Measurements from ENCODE around the gene SPATA2.
"Not testable (repeated sequence)": the region's sequence is repeated elsewhere in the genome, so short reads cannot be mapped to it uniquely, and the experiment has no call there.

SPATA2 gene

DNA sequence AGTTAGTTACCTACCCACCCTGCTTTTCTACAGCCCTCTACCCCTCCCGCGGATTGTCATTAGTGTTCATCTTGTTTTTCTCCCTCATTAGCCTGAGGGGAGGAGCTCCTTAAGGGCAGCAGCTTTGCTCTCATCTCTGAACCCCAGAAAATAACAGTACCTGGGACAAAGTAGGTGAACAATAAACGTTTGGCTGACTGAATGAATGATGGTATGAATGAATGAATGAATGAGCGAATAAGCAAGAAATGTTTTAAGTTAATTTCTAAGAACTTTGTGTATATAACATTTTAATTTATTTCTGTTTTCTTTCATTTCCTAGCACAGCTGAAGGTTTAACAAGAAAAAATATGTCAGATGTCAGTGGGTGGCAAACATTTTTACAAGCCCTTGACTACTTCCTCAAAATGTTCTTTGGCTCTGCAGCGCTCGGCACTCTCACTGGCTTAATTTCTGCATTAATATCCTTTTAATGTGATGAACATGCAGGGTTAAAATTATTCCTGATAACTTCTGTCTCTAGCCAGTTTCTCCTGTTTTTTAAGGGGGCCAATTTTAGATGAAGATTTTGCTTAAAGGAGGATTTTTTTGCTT is 52.6 kb downstream of the SPATA2 start:
- no peaks in the 10 kb centered on the region for H3K27me3 ChIP-seq (ENCODE audit: control insufficient read depth, insufficient read depth, low read length)

DNA sequence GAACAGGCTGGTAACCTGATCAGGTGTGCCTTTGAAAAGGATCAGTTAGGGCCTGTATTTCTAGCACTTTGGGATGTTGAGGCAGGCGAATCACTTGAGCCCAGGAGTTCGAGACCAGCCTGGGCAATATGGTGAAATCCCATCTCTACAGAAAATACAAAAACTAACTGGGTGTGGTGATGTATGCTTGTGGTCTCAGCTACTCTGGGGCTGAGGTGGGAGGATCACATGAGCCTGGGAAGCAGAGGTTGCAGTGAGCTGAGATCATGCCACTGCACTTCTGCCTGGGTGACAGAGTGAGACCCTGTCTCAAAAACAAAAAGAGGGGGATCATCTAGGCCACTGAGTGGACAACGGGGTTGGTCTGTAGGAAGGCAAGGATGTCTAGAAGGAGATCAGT is 54.1 kb downstream of the SPATA2 start:
- not testable (repeated sequence) for H3K9me3 ChIP-seq (ENCODE audit: control insufficient read depth, insufficient read depth, low read length); H3K9ac ChIP-seq (ENCODE audit: low read depth, low read length); H3K4me1 ChIP-seq (ENCODE audit: control insufficient read depth, insufficient read depth, low read length); H3K27me3 ChIP-seq (ENCODE audit: control insufficient read depth, insufficient read depth, low read length); H3K27ac ChIP-seq (ENCODE audit: low read depth, low read length); H3K36me3 ChIP-seq (ENCODE audit: control insufficient read depth, insufficient read depth, low read length); H3K4me3 ChIP-seq (ENCODE audit: low read depth, low read length)

More for the DNA sequence above, 52.6 kb downstream of the SPATA2 start:
- Histone ChIP-seq H3K4me1 (ENCODE audit: control insufficient read depth, insufficient read depth, low read length) (peaks cover 6% of the 10 kb centered on the region; the same call in 1 of the 2 replicates), H3K4me3 (ENCODE audit: low read depth, low read length) (no peak overlapping the region), H3K36me3 (ENCODE audit: control insufficient read depth, insufficient read depth, low read length) (no peaks in the 10 kb centered on the region; the same call in 1 of the 2 replicates), H3K9ac (ENCODE audit: low read depth, low read length) (no peak overlapping the region), H3K27ac (ENCODE audit: low read depth, low read length) (no peak overlapping the region), H3K9me3 (ENCODE audit: control insufficient read depth, insufficient read depth, low read length) (no peaks in the 10 kb centered on the region)

DNA sequence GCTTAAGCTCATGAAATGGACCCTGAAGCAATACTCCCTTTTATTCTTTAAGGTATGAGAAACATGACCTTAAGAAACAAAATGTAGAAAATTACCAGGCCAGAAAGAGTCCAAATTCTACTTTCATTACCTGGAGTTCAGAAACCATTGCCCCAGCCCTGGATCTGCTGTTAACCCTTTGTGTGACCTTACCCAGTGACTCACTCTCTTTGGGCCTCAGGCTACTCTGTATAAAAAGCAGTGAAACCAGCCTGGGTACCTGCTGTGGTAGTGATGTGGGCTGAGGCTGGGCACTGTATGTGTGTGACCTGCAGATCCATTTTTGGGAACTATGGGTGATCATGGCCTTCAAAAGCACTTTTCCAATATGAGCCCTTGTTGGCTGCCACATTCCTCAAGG is 55.5 kb downstream of the SPATA2 start:
- Histone ChIP-seq H3K27ac (ENCODE audit: low read depth, low read length) (no peak overlapping the region), H3K4me3 (ENCODE audit: low read depth, low read length) (no peak overlapping the region), H3K4me1 (ENCODE audit: control insufficient read depth, insufficient read depth, low read length) (peaks cover 5% of the 10 kb centered on the region; the same call in 1 of the 2 replicates), H3K9ac (ENCODE audit: low read depth, low read length) (no peak overlapping the region), H3K27me3 (ENCODE audit: control insufficient read depth, insufficient read depth, low read length) (no peaks in the 10 kb centered on the region), H3K36me3 (ENCODE audit: control insufficient read depth, insufficient read depth, low read length) (peaks cover 7% of the 10 kb centered on the region; the same call in 1 of the 2 replicates), H3K9me3 (ENCODE audit: control insufficient read depth, insufficient read depth, low read length) (no peaks in the 10 kb centered on the region)

DNA sequence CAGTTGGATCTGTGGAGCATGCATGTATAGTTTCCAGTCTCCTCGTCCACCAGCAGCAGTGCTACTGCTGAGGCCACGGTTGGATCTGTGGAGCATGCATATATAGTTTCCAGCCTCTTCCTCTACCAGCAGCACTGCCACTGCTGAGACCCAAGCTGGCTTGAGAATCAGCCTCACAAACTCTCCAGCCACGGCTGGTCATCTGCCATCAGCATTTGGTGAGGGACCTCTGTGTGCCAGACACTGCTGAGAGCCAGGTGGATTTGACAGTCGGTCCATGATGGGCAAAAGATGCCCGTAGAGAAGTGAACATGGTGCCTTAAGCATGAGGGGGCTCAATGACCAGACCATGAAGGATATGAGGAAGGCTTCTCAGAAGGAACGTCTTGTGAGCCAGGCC is 56.3 kb downstream of the SPATA2 start:
- no peak overlapping the region for H3K9ac ChIP-seq (ENCODE audit: low read depth, low read length)
- H3K27me3 ChIP-seq (ENCODE audit: control insufficient read depth, insufficient read depth, low read length) = no peaks in the 10 kb centered on the region
- no peak overlapping the region for H3K4me3 ChIP-seq (ENCODE audit: low read depth, low read length)
- peaks cover 6% of the 10 kb centered on the region; the same call in 1 of the 2 replicates for H3K4me1 ChIP-seq (ENCODE audit: control insufficient read depth, insufficient read depth, low read length)
- no peaks in the 10 kb centered on the region for H3K9me3 ChIP-seq (ENCODE audit: control insufficient read depth, insufficient read depth, low read length)
- peaks cover 7% of the 10 kb centered on the region; the same call in 1 of the 2 replicates for H3K36me3 ChIP-seq (ENCODE audit: control insufficient read depth, insufficient read depth, low read length)
- H3K27ac ChIP-seq (ENCODE audit: low read depth, low read length) = no peak overlapping the region

DNA sequence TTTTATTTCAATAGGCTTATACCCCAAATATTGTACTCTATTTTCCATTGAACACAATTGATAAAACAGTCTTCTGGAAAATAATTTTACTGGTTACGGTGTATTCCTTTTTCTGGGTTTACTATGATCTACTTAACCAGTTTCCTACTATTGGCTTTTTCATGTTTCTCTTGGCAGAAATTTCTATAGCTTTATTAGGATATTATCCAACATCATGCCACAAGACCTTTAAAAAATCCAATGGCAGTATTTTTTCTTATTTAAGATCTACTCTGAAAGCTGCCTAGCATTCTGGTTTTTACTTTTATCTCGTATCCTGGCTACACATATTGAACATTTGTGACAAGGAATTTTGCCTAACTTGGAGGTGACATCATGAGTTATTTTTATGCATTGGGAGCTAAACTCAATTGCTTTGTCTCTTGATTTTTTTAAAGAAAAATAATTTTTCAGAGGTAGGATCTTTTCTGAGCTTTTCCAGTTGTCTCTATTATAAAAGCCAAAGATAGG is 57.2 kb downstream of the SPATA2 start:
- Histone ChIP-seq H3K27ac (ENCODE audit: low read depth, low read length) (no peak overlapping the region), H3K9me3 (ENCODE audit: control insufficient read depth, insufficient read depth, low read length) (no peaks in the 10 kb centered on the region), H3K9ac (ENCODE audit: low read depth, low read length) (no peak overlapping the region), H3K36me3 (ENCODE audit: control insufficient read depth, insufficient read depth, low read length) (peaks cover 7% of the 10 kb centered on the region; the same call in 1 of the 2 replicates), H3K4me1 (ENCODE audit: control insufficient read depth, insufficient read depth, low read length) (peaks cover 12% of the 10 kb centered on the region), H3K4me3 (ENCODE audit: low read depth, low read length) (no peak overlapping the region), H3K27me3 (ENCODE audit: control insufficient read depth, insufficient read depth, low read length) (no peaks in the 10 kb centered on the region)

DNA sequence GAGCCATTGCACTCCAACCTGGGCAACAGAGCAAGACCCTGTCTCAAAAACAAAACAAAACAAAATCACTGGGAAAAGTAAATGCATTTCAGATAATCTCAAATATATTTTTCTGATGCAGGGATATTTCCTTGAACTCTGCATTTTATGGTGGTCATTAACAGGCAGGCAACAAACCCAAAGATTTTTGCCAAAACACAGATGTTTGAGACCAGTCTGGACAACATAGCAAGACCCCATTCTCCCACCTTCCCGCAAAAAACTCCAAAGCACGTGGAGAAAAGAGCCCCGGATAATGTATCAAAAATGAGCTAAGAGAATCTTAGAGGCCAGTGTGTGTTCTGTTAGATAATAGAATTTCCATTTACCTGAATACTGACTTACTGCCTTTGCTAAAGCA is 58.4 kb downstream of the SPATA2 start:
- Histone ChIP-seq H3K4me1 (ENCODE audit: control insufficient read depth, insufficient read depth, low read length) (peaks cover 12% of the 10 kb centered on the region), H3K27me3 (ENCODE audit: control insufficient read depth, insufficient read depth, low read length) (no peaks in the 10 kb centered on the region), H3K36me3 (ENCODE audit: control insufficient read depth, insufficient read depth, low read length) (peaks cover 7% of the 10 kb centered on the region; the same call in 1 of the 2 replicates), H3K4me3 (ENCODE audit: low read depth, low read length) (no peak overlapping the region), H3K27ac (ENCODE audit: low read depth, low read length) (no peak overlapping the region), H3K9me3 (ENCODE audit: control insufficient read depth, insufficient read depth, low read length) (no peaks in the 10 kb centered on the region), H3K9ac (ENCODE audit: low read depth, low read length) (no peak overlapping the region)

DNA sequence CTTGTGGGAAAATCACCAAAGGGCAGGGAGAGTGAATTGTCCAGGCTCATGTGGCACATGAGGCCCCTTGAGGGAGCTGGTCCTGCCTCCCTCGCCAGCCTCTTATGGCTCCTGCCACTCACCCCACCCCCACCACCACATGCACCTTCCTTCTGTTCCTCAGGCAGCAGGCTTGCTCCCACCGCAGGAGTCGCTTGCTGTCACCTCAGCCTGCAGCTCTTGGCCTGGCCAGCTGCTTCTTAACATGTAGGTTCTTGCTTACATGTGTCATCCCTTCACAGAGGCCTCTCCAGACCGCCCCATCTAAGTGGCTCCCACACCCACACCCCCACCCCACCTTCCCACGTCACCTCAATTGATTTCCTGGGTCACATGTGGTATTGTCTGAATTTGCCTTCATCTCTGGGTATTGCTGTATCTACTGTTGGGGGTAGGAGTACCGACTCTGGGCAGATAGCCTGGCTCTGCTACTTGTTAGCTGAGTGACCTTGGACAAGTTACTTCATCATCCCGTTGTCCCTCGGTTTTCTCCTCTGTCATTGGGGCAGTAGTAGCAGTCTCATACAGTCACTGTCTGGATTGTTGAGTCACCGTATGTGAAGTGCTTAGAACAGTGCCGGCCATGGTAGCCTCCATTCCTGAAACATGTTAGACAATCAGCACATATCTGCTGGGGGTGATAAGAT is 61.0 kb downstream of the SPATA2 start:
- Histone ChIP-seq H3K27ac (ENCODE audit: low read depth, low read length) (no peak overlapping the region), H3K4me1 (ENCODE audit: control insufficient read depth, insufficient read depth, low read length) (peaks cover 29% of the 10 kb centered on the region), H3K9me3 (ENCODE audit: control insufficient read depth, insufficient read depth, low read length) (no peaks in the 10 kb centered on the region), H3K36me3 (ENCODE audit: control insufficient read depth, insufficient read depth, low read length) (peaks cover 7% of the 10 kb centered on the region; the same call in 1 of the 2 replicates), H3K27me3 (ENCODE audit: control insufficient read depth, insufficient read depth, low read length) (no peaks in the 10 kb centered on the region), H3K4me3 (ENCODE audit: low read depth, low read length) (no peak overlapping the region), H3K9ac (ENCODE audit: low read depth, low read length) (no peak overlapping the region)

DNA sequence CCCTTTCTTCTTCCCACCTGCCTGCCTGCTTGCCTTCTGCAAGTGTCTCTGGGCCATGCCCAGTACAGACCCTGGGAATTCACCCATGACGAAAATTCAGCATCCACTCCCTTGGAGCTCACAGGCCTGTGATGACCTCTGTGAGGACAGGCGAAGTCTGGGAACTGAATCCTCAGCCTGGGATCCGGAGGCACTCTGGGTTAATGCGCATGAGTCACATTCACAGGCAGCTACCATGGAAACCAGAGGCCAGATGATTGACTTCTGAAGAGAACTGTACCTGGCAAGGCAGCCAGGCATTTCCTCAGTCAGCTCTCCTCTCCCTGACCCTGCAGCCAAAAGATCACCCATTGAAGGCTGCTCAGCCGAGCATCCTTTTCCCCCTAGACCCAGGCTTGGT is 61.7 kb downstream of the SPATA2 start:
- Histone ChIP-seq H3K4me1 (ENCODE audit: control insufficient read depth, insufficient read depth, low read length) (peaks cover 35% of the 10 kb centered on the region), H3K4me3 (ENCODE audit: low read depth, low read length) (no peak overlapping the region), H3K27me3 (ENCODE audit: control insufficient read depth, insufficient read depth, low read length) (no peaks in the 10 kb centered on the region), H3K36me3 (ENCODE audit: control insufficient read depth, insufficient read depth, low read length) (peaks cover 7% of the 10 kb centered on the region; the same call in 1 of the 2 replicates), H3K9me3 (ENCODE audit: control insufficient read depth, insufficient read depth, low read length) (no peaks in the 10 kb centered on the region), H3K27ac (ENCODE audit: low read depth, low read length) (peak overlapping the region; percentile 1), H3K9ac (ENCODE audit: low read depth, low read length) (no peak overlapping the region)
